Activated CD8-positive, alpha-beta T cell treated with anti-CD3 and anti-CD28 coated beads, Interleukin-2, amount 10 ng/mL, durations not matched to agents 7 days and 5 days (primary cell): ENCODE measurements around the gene UBALD2. TPM values are rescaled to one million over a fixed set of nuclear protein-coding genes. Genes with fewer than 3 reads are reported as not detected.
"Not testable (repeated sequence)": the region's sequence is repeated elsewhere in the genome, so short reads cannot be mapped to it uniquely, and the experiment has no call there.

Experiments used
- ATAC-seq: fragments of 150-1000 bp; cut with Tn5 transposase; one replicate; pipeline ENCODE4 v1.10.0; 2021; ENCODE audit warnings: moderate library complexity
- CTCF ChIA-PET: fragments of 350-600 bp; sonication (Branson Sonifier 250); formaldehyde crosslinking; loops from one replicate; lab custom pipeline; 2021; ENCODE audit warnings: antibody characterized with exemption; lab: Charles Lee
- POLR2A ChIA-PET: fragments of 350-600 bp; sonication (Branson Sonifier 250); formaldehyde crosslinking; loops from one replicate; lab custom pipeline; 2021; ENCODE audit warnings: antibody characterized with exemption; lab: Charles Lee
- DNase-seq: peaks from one replicate; pipeline ENCODE4 v3.0.0-alpha.2; 2020
- H3K27ac Mint-ChIP-seq: one replicate; pipeline ENCODE4 v1.8.0; 2021; ENCODE audit warnings: mild to moderate bottlenecking, mixed read lengths
- H3K27me3 Mint-ChIP-seq: one replicate; pipeline ENCODE4 v1.8.0; 2021; ENCODE audit warnings: low read depth, mixed read lengths
- H3K36me3 Mint-ChIP-seq: one replicate; pipeline ENCODE4 v1.8.0; 2021; ENCODE audit warnings: low read depth, mixed read lengths
- H3K4me1 Mint-ChIP-seq: one replicate; pipeline ENCODE4 v1.8.0; 2021; ENCODE audit warnings: low read depth, mixed read lengths
- H3K4me3 Mint-ChIP-seq: one replicate; pipeline ENCODE4 v1.8.0; 2021; ENCODE audit warnings: mild to moderate bottlenecking, mixed read lengths
- H3K9me3 Mint-ChIP-seq: one replicate; pipeline ENCODE4 v1.8.0; 2022; ENCODE audit warnings: mixed read lengths; ENCODE audit not compliant: insufficient read depth
- total RNA-seq, 2 experiments: library from RNA; stranded (reverse); gene quantifications; one replicate each; pipeline ENCODE4 v1.2.3, GENCODE V29; 2021

UBALD2 gene
- total RNA-seq, 2 experiments from 2014 or later: 318 to 359 TPM

- CTCF ChIA-PET: interaction anchor here (1.0 to 10.9 kb wide), 7 partner anchors 9 to 252 kb away, joined by 3 to 112 read pairs (median 8); no protein-coding TSS in a partner anchor
- DNase-seq: peak; percentile 61
- H3K36me3 Mint-ChIP-seq: peaks cover 52% of the 10 kb centered on the region
Observed at GRCh38 chr17:76266244-76266938, 1.2 kb downstream of the UBALD2 start.

GRCh38 chr17:76267051-76267576, 2.0 kb downstream of the UBALD2 start:
- Mint-ChIP-seq H3K9me3 (no peaks in the 10 kb centered on the region), H3K4me1 (peaks cover 56% of the 10 kb centered on the region), H3K36me3 (peaks cover 55% of the 10 kb centered on the region), H3K27ac (peak overlapping the region; percentile 99), H3K4me3 (peak overlapping the region; percentile 95), H3K27me3 (no peaks in the 10 kb centered on the region)
- ChIA-PET CTCF (interaction anchor here (1.0 to 10.9 kb wide), 8 partner anchors 10 to 253 kb away, joined by 3 to 112 read pairs (median 8); no protein-coding TSS in a partner anchor), POLR2A (interaction anchor here (0.8 to 16.8 kb wide), 14 partner anchors 8 to 164 kb away, joined by 3 to 807 read pairs (median 9); partner anchors contain the start of genes EXOC7, FOXJ1 and RNF157)
- no peak for DNase-seq
- ATAC-seq: no peak

More at GRCh38 chr17:76266244-76266938, 1.2 kb downstream of the UBALD2 start:
- H3K4me3 Mint-ChIP-seq: peak overlapping the region; percentile 95
- H3K4me1 Mint-ChIP-seq: peaks cover 61% of the 10 kb centered on the region
- ATAC-seq: no peak
- peak overlapping the region; percentile 99 for H3K27ac Mint-ChIP-seq
- no peaks in the 10 kb centered on the region for H3K9me3 Mint-ChIP-seq
- no peaks in the 10 kb centered on the region for H3K27me3 Mint-ChIP-seq
- POLR2A ChIA-PET: interaction anchor here (0.5 to 16.8 kb wide), 15 partner anchors 8 to 163 kb away, joined by 3 to 807 read pairs (median 8); partner anchors contain the start of genes EXOC7, FOXJ1 and RNF157

- not testable (repeated sequence) for ATAC-seq, H3K27me3 Mint-ChIP-seq, H3K9me3 Mint-ChIP-seq
- H3K4me1 Mint-ChIP-seq: peaks cover 55% of the 10 kb centered on the region
- peak overlapping the region; percentile 95 for H3K4me3 Mint-ChIP-seq
- H3K27ac Mint-ChIP-seq: peak overlapping the region; percentile 99
- DNase-seq: peak; percentile 44
- ChIA-PET CTCF (interaction anchor here (1.0 to 10.9 kb wide), 8 partner anchors 11 to 148 kb away, joined by 3 to 112 read pairs (median 8); no protein-coding TSS in a partner anchor), POLR2A (interaction anchor here (1.3 to 16.8 kb wide), 16 partner anchors 8 to 484 kb away, joined by 3 to 807 read pairs (median 8); partner anchors contain the start of genes EXOC7, FOXJ1, PRPSAP1 and RNF157)
- H3K36me3 Mint-ChIP-seq: peaks cover 55% of the 10 kb centered on the region
Observed at GRCh38 chr17:76267581-76268001, 2.4 kb downstream of the UBALD2 start.

- H3K4me3 Mint-ChIP-seq: peak overlapping the region; percentile 95
- POLR2A ChIA-PET: interaction anchor here (0.6 to 16.8 kb wide), 21 partner anchors 9 to 492 kb away, joined by 3 to 807 read pairs (median 5); partner anchors contain the start of genes EXOC7, FOXJ1, PRPSAP1 and RNF157
- peak; percentile 5 for ATAC-seq
- no peaks in the 10 kb centered on the region for H3K9me3 Mint-ChIP-seq
- H3K4me1 Mint-ChIP-seq: peaks cover 55% of the 10 kb centered on the region
- H3K36me3 Mint-ChIP-seq: peaks cover 55% of the 10 kb centered on the region
- CTCF ChIA-PET: interaction anchor here (1.0 to 10.9 kb wide), 8 partner anchors 11 to 148 kb away, joined by 3 to 112 read pairs (median 8); no protein-coding TSS in a partner anchor
- peak; percentile 89 for DNase-seq
- no peaks in the 10 kb centered on the region for H3K27me3 Mint-ChIP-seq
- H3K27ac Mint-ChIP-seq: peak overlapping the region; percentile 99
Observed at GRCh38 chr17:76268015-76268749, 3.0 kb downstream of the UBALD2 start.

GRCh38 chr17:76268991-76269981, 4.1 kb downstream of the UBALD2 start:
- no peaks in the 10 kb centered on the region for H3K9me3 Mint-ChIP-seq
- POLR2A ChIA-PET: interaction anchor here (0.6 to 16.8 kb wide), 25 partner anchors 10 to 493 kb away, joined by 3 to 807 read pairs (median 5); partner anchors contain the start of genes EXOC7, FOXJ1, PRPSAP1 and RNF157
- H3K36me3 Mint-ChIP-seq: peaks cover 57% of the 10 kb centered on the region
- peak overlapping the region; percentile 99 for H3K27ac Mint-ChIP-seq
- H3K4me1 Mint-ChIP-seq: peaks cover 55% of the 10 kb centered on the region
- H3K4me3 Mint-ChIP-seq: peak overlapping the region; percentile 95
- ATAC-seq (no peak), DNase-seq (peak; percentile 49)
- no peaks in the 10 kb centered on the region for H3K27me3 Mint-ChIP-seq
- CTCF ChIA-PET: interaction anchor here (0.8 to 10.9 kb wide), 9 partner anchors 10 to 148 kb away, joined by 3 to 112 read pairs (median 8); no protein-coding TSS in a partner anchor

GRCh38 chr17:76270127-76270592, 5.0 kb downstream of the UBALD2 start:
- Mint-ChIP-seq H3K27me3 (no peaks in the 10 kb centered on the region), H3K9me3 (no peaks in the 10 kb centered on the region), H3K4me3 (peak overlapping the region; percentile 95), H3K4me1 (peaks cover 59% of the 10 kb centered on the region), H3K36me3 (peaks cover 57% of the 10 kb centered on the region), H3K27ac (peak overlapping the region; percentile 99)
- POLR2A ChIA-PET: interaction anchor here (0.6 to 16.8 kb wide), 16 partner anchors 10 to 401 kb away, joined by 3 to 807 read pairs (median 19); partner anchors contain the start of genes EXOC7, FOXJ1 and RNF157
- DNase-seq (peak; percentile 63), ATAC-seq (no peak)
- CTCF ChIA-PET: interaction anchor here (1.3 to 10.9 kb wide), 7 partner anchors 10 to 149 kb away, joined by 5 to 112 read pairs (median 9); no protein-coding TSS in a partner anchor

GRCh38 chr17:76270770-76271668, 5.9 kb downstream of the UBALD2 start:
- POLR2A ChIA-PET: interaction anchor here (0.6 to 16.8 kb wide), 24 partner anchors 8 to 402 kb away, joined by 3 to 807 read pairs (median 5); partner anchors contain the start of genes EXOC7, FOXJ1, RNF157 and UBALD2
- peak overlapping the region; percentile 99 for H3K27ac Mint-ChIP-seq
- CTCF ChIA-PET: interaction anchor here (0.9 to 10.9 kb wide), 15 partner anchors 8 to 152 kb away, joined by 3 to 112 read pairs (median 6); no protein-coding TSS in a partner anchor
- H3K4me3 Mint-ChIP-seq: peak overlapping the region; percentile 84
- H3K4me1 Mint-ChIP-seq: peaks cover 61% of the 10 kb centered on the region
- H3K36me3 Mint-ChIP-seq: peaks cover 54% of the 10 kb centered on the region
- no peaks in the 10 kb centered on the region for H3K27me3 Mint-ChIP-seq
- ATAC-seq (peak; percentile 1), DNase-seq (peak; percentile 63)
- no peaks in the 10 kb centered on the region for H3K9me3 Mint-ChIP-seq

GRCh38 chr17:76271669-76272540, 6.8 kb downstream of the UBALD2 start:
- POLR2A ChIA-PET: interaction anchor here (0.6 to 16.8 kb wide), 24 partner anchors 8 to 275 kb away, joined by 3 to 807 read pairs (median 5); partner anchors contain the start of genes EXOC7, FOXJ1, RNF157 and UBALD2
- CTCF ChIA-PET: interaction anchor here (0.9 to 10.9 kb wide), 18 partner anchors 8 to 153 kb away, joined by 3 to 112 read pairs (median 5); no protein-coding TSS in a partner anchor
- H3K27ac Mint-ChIP-seq: peak overlapping the region; percentile 99
- no peaks in the 10 kb centered on the region for H3K27me3 Mint-ChIP-seq
- ATAC-seq: peak; percentile 39
- no peaks in the 10 kb centered on the region for H3K9me3 Mint-ChIP-seq
- H3K36me3 Mint-ChIP-seq: peaks cover 46% of the 10 kb centered on the region
- H3K4me3 Mint-ChIP-seq: peak overlapping the region; percentile 84
- DNase-seq: peak; percentile 90
- peaks cover 66% of the 10 kb centered on the region for H3K4me1 Mint-ChIP-seq
